ENCODE measurements around the gene RASA1. TPM values are rescaled to one million over a fixed set of nuclear protein-coding genes. Genes with fewer than 3 reads are reported as not detected.

RASA1 gene
- total and polyA plus RNA-seq, 2 donors = 21.8 to 29.6 TPM

DNA sequence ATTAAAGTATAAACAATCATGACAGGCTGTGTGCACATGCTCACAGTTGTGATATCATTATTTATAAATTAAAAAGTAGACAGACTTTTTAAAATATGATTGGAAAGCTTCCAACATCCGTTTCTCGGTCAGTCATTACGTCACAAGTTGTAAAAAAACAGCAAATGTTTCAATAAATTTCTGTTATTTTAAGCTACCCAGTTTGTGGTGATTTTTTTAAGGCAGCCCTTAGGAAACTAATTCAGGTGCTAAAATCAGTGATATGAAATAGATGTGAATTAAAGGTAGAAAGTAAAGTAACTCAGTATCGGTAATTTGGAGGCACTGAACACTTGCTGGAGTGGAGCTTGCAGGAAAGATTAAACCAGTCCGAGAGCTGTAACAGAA, 143.9 kb downstream of the RASA1 start:
- peaks cover 5 to 40% of the 10 kb centered on the region in 2 donors for H3K36me3 ChIP-seq (ENCODE audit: control insufficient read depth in 2 of 2, insufficient read depth in 2 of 2, low read length in 1 of 2)
- H3K27ac ChIP-seq (ENCODE audit: low read depth in 1 of 2, low read length in 1 of 2) = peak overlapping the region; percentile 2 to 97
- peaks cover 0 to 4% of the 10 kb centered on the region in 2 donors for H3K4me1 ChIP-seq (ENCODE audit: control insufficient read depth in 2 of 2, insufficient read depth in 2 of 2, low read length in 2 of 2)
- no peaks in the 10 kb centered on the region for H3K9me3 ChIP-seq (ENCODE audit: control insufficient read depth in 2 of 2, insufficient read depth in 1 of 2, low read length in 1 of 2)
- H3K4me3 ChIP-seq (ENCODE audit: low read length in 2 of 2) = peak overlapping the region; percentile 82 to 92
- no peak for DNase-seq (ENCODE audit: low read depth in 6 of 9, low spot score in 9 of 9)
- H3K27me3 ChIP-seq (ENCODE audit: control insufficient read depth in 2 of 2, insufficient read depth in 1 of 2, low read length in 1 of 2) = no peaks in the 10 kb centered on the region
- 17% methylated on average over 5 of the region's 5 CpGs for WGBS

DNA sequence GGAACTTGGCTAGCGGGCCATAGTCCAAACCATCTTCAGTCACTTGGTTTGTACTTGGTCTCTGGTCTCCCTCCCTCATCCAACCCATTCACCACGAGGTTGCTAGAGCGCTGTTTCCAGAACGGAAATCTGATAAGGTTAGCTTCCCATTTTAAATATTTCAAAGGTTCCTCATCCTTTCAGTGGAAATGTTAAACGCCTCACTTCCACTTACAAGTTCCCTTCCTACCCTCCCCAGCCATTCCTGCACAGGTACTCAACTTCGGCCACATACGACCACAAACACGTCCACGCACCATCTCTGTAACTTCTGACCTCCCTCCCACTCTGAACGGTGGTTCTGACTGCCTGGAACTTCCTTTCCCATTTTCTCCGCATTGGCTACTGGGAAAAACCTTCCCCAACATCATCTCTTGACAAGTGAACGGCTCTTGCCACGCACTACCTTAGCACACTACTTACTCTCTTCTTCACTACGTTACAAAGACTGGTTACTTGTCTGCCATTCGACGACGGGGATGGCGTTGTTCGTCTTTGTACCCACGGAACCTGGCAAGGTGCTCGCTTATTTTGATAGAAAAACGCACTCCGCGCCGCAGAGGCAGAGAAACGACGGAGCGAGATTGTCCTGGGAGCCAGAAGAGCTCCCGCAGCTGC, 144.4 kb downstream of the RASA1 start:
- peak overlapping the region; percentile 90 to 97 for H3K27ac ChIP-seq (ENCODE audit: low read depth in 1 of 2, low read length in 1 of 2)

DNA sequence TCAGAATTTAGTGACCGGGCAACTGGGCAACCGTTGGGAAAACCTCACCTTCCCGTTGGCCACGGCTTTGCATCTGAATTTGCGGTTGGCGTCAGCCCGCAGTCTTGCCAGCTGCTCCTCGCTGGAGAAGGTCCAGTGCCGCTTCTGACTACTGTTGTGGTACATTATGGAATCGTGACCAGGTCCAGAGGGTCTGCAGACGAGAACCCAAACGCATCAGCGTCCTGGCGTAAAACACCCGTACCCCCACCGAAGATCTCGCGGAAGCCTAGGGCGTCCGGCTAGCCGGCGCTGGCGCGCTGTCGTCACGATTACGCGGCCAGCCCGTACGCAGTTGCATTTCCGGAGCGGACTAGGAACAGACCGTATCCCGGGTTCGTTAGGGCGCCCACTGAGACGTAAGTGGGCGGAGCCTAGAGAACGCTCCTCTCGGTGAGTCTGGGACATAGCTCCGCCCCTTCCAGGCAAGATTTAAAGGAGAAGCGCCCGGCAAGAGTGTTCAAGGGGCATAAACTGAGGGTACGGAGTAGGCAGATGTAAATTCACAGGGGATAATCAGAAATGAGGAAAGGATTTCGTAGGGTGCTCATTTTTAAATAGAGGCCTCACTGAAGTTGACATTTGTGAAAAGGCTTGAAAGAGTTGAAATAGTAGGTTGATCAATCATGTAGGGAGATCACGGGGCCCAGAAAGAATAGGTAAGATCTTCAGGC, 145.1 kb downstream of the RASA1 start, which contains the start of gene CCNH:
CCNH (minus strand) TSS at position 301 of the 713 bp plus-strand sequence; CDS start at position 165, 136 bp downstream.
- Histone ChIP-seq H3K4me3 (ENCODE audit: low read length in 2 of 2) (peak within 1 kb of the TSS; percentile 82 to 92), H3K36me3 (ENCODE audit: control insufficient read depth in 2 of 2, insufficient read depth in 2 of 2, low read length in 1 of 2) (peaks cover 0 to 29% of the 10 kb centered on the region in 2 donors), H3K27me3 (ENCODE audit: control insufficient read depth in 2 of 2, insufficient read depth in 1 of 2, low read length in 1 of 2) (no peaks in the 10 kb centered on the region), H3K9me3 (ENCODE audit: control insufficient read depth in 2 of 2, insufficient read depth in 1 of 2, low read length in 1 of 2) (no peaks in the 10 kb centered on the region), H3K27ac (ENCODE audit: low read depth in 1 of 2, low read length in 1 of 2) (peak within 1 kb of the TSS; percentile 90 to 97), H3K4me1 (ENCODE audit: control insufficient read depth in 2 of 2, insufficient read depth in 2 of 2, low read length in 2 of 2) (peaks cover 0 to 4% of the 10 kb centered on the region in 2 donors)
- peak; percentile 94 to 99 (median 98) for DNase-seq (ENCODE audit: low read depth in 6 of 9, low spot score in 9 of 9)
- WGBS = 2% methylated on average over 46 of the region's 46 CpGs

More for the DNA sequence above, 144.4 kb downstream of the RASA1 start:
- Histone ChIP-seq H3K36me3 (ENCODE audit: control insufficient read depth in 2 of 2, insufficient read depth in 2 of 2, low read length in 1 of 2) (peaks cover 0 to 35% of the 10 kb centered on the region in 2 donors), H3K4me3 (ENCODE audit: low read length in 2 of 2) (peak overlapping the region; percentile 82 to 92), H3K9me3 (ENCODE audit: control insufficient read depth in 2 of 2, insufficient read depth in 1 of 2, low read length in 1 of 2) (no peaks in the 10 kb centered on the region), H3K27me3 (ENCODE audit: control insufficient read depth in 2 of 2, insufficient read depth in 1 of 2, low read length in 1 of 2) (no peaks in the 10 kb centered on the region), H3K4me1 (ENCODE audit: control insufficient read depth in 2 of 2, insufficient read depth in 2 of 2, low read length in 2 of 2) (peaks cover 0 to 4% of the 10 kb centered on the region in 2 donors)
- peak in 8 of 9 donors; percentile 18 to 75 (median 46) for DNase-seq (ENCODE audit: low read depth in 6 of 9, low spot score in 9 of 9)
- under 1% methylated on average over 29 of the region's 29 CpGs for WGBS

DNA sequence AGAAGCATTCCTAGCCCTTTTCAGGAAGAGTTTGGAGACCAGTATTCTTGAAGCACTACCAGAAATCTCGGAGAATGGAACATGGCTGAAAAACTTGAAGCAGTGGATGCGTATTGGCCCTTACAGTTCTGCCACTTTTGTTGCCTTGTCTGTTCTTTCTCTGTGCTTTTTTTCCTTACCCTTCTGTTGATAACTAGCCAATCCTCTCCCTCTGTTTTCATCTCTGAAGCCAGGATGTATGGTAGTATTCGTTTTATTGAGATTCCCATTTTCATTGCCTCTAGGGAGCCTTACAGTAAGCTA, 145.6 kb downstream of the RASA1 start:
- Histone ChIP-seq H3K36me3 (ENCODE audit: control insufficient read depth in 2 of 2, insufficient read depth in 2 of 2, low read length in 1 of 2) (peaks cover 0 to 23% of the 10 kb centered on the region in 2 donors), H3K4me1 (ENCODE audit: control insufficient read depth in 2 of 2, insufficient read depth in 2 of 2, low read length in 2 of 2) (peaks cover 0 to 4% of the 10 kb centered on the region in 2 donors), H3K9me3 (ENCODE audit: control insufficient read depth in 2 of 2, insufficient read depth in 1 of 2, low read length in 1 of 2) (no peaks in the 10 kb centered on the region), H3K27me3 (ENCODE audit: control insufficient read depth in 2 of 2, insufficient read depth in 1 of 2, low read length in 1 of 2) (no peaks in the 10 kb centered on the region), H3K4me3 (ENCODE audit: low read length in 2 of 2) (peak overlapping the region; percentile 82 to 92), H3K27ac (ENCODE audit: low read depth in 1 of 2, low read length in 1 of 2) (peak overlapping the region; percentile 54 to 90)
- 71% methylated on average over 3 of the region's 3 CpGs for WGBS
- DNase-seq (ENCODE audit: low read depth in 6 of 9, low spot score in 9 of 9) = peak in 1 of 9 donors; percentile 6

DNA sequence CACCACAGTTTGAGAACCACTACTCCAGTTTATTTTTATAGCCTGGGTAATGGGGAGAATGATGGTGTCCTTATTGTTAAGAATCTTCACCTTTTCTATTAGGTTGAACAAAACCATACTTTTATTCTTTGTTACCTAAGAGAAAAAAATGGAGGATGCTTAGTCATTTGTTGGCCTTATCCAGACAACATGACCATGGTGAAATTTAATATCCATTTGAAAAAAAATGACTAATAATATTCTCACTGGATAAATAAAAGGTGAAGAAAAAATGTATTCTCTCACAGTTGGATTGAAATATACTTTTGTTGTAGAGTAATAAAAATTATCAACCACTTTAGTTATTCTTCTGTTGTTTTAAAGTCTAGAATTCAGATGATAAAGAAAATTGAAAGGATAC, 150.8 kb downstream of the RASA1 start:
- Histone ChIP-seq H3K4me1 (ENCODE audit: control insufficient read depth in 2 of 2, insufficient read depth in 2 of 2, low read length in 2 of 2) (no peaks in the 10 kb centered on the region), H3K4me3 (ENCODE audit: low read length in 2 of 2) (no peak overlapping the region)

DNA sequence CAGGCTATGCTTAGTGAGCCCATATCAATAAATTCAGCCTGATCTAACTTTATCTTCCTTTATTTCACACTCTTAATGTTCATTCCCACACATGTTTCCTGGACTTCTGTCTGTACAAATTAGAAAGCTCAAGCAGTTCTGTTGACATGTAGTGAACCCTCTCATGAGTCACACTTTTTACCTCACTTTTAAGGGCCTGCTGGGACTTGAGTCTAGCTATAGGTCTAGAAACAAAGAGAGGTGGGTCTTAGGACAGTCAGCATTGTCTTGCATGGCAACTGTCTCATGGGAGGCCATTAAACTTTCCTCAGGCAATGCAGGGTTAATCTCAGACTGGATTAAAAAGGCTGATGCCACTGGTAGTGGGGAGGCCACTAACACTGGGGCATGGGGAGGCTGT, 153.6 kb downstream of the RASA1 start:
- no peaks in the 10 kb centered on the region for H3K36me3 ChIP-seq (ENCODE audit: control insufficient read depth in 2 of 2, insufficient read depth in 2 of 2, low read length in 1 of 2)
- H3K27me3 ChIP-seq (ENCODE audit: control insufficient read depth in 2 of 2, insufficient read depth in 1 of 2, low read length in 1 of 2) = no peaks in the 10 kb centered on the region
- no peaks in the 10 kb centered on the region for H3K9me3 ChIP-seq (ENCODE audit: control insufficient read depth in 2 of 2, insufficient read depth in 1 of 2, low read length in 1 of 2)
- H3K4me1 ChIP-seq (ENCODE audit: control insufficient read depth in 2 of 2, insufficient read depth in 2 of 2, low read length in 2 of 2) = no peaks in the 10 kb centered on the region
- H3K4me3 ChIP-seq (ENCODE audit: low read length in 2 of 2) = no peak overlapping the region
- no peak for DNase-seq (ENCODE audit: low read depth in 6 of 9, low spot score in 9 of 9)
- no peak overlapping the region for H3K27ac ChIP-seq (ENCODE audit: low read depth in 1 of 2, low read length in 1 of 2)

More for the DNA sequence above, 150.8 kb downstream of the RASA1 start:
- no peaks in the 10 kb centered on the region for H3K9me3 ChIP-seq (ENCODE audit: control insufficient read depth in 2 of 2, insufficient read depth in 1 of 2, low read length in 1 of 2)
- H3K27me3 ChIP-seq (ENCODE audit: control insufficient read depth in 2 of 2, insufficient read depth in 1 of 2, low read length in 1 of 2) = no peaks in the 10 kb centered on the region
- no peaks in the 10 kb centered on the region for H3K36me3 ChIP-seq (ENCODE audit: control insufficient read depth in 2 of 2, insufficient read depth in 2 of 2, low read length in 1 of 2)
- no peak for DNase-seq (ENCODE audit: low read depth in 6 of 9, low spot score in 9 of 9)
- no peak overlapping the region for H3K27ac ChIP-seq (ENCODE audit: low read depth in 1 of 2, low read length in 1 of 2)

DNA sequence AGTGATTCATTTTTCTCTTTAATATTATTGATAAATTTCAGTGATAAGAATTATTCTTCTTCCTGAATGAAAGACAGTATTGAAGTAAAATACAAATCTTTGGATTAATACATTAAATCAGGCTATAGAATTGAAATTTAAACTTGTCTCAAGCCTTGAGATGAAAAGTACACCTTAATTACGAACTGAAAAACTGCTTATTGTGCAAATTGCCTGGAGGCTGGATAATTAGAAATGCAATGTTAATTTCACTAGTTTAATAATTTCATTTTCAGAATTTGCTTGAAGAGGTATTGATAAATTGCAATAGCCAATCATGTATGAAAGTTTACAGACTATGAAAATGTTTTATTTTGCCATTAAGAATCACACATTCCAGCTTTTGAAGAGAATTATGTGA, 156.1 kb downstream of the RASA1 start:
- no peak for DNase-seq (ENCODE audit: low read depth in 6 of 9, low spot score in 9 of 9)
- WGBS = 94% methylated on average over 1 of the region's 1 CpG
- Histone ChIP-seq H3K9me3 (ENCODE audit: control insufficient read depth in 2 of 2, insufficient read depth in 1 of 2, low read length in 1 of 2) (no peaks in the 10 kb centered on the region), H3K27ac (ENCODE audit: low read depth in 1 of 2, low read length in 1 of 2) (no peak overlapping the region), H3K36me3 (ENCODE audit: control insufficient read depth in 2 of 2, insufficient read depth in 2 of 2, low read length in 1 of 2) (no peaks in the 10 kb centered on the region), H3K27me3 (ENCODE audit: control insufficient read depth in 2 of 2, insufficient read depth in 1 of 2, low read length in 1 of 2) (no peaks in the 10 kb centered on the region), H3K4me1 (ENCODE audit: control insufficient read depth in 2 of 2, insufficient read depth in 2 of 2, low read length in 2 of 2) (no peaks in the 10 kb centered on the region), H3K4me3 (ENCODE audit: low read length in 2 of 2) (no peak overlapping the region)

DNA sequence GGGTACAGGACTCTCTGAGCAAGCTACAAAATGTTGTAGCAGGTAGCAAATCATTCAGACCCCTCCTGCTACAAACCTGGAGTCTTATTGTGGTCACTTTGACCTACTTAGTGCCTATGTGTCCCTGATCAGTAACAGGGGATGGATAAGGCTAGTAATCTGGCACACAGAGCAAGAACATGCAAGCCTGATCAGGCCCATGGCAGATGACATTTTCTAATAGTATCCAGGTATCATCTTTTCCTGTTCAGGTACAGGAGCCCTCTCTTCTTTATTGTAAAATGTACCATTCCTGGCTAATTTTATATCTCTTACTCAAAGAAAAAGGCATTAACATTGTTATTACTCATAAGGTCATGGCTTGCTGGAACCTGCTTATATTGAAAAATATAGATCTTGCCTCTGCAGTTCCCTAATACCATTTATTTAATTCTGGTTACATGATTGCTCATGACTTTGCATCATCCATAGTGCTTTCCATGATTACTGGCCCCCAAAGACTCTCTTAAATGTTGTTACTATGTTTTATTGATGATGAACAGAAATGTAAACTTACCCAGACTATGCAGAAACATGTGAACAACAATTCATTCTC, 163.3 kb downstream of the RASA1 start:
- Histone ChIP-seq H3K27ac (ENCODE audit: low read depth in 1 of 2, low read length in 1 of 2) (no peak overlapping the region), H3K4me3 (ENCODE audit: low read length in 2 of 2) (no peak overlapping the region), H3K36me3 (ENCODE audit: control insufficient read depth in 2 of 2, insufficient read depth in 2 of 2, low read length in 1 of 2) (no peaks in the 10 kb centered on the region), H3K4me1 (ENCODE audit: control insufficient read depth in 2 of 2, insufficient read depth in 2 of 2, low read length in 2 of 2) (no peaks in the 10 kb centered on the region), H3K9me3 (ENCODE audit: control insufficient read depth in 2 of 2, insufficient read depth in 1 of 2, low read length in 1 of 2) (no peaks in the 10 kb centered on the region), H3K27me3 (ENCODE audit: control insufficient read depth in 2 of 2, insufficient read depth in 1 of 2, low read length in 1 of 2) (no peaks in the 10 kb centered on the region)
- no peak for DNase-seq (ENCODE audit: low read depth in 6 of 9, low spot score in 9 of 9)

DNA sequence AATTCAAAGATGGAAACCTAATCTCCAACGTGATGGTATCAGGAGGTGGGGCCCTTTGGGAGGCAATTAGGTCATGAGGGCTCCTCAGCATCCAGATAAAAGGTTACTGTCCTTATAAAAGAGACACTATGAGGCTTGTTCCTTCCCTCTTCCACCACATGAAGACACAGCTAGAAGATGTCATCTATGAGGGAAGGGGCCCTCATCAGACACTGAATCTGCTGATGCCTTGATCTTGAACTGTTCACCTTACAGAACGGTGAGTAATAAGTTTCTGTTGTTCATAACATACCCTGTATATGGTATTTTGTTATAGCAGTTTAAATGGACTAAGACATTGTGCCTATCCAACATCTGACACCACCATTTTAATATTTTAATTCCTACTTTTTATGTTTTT, 164.8 kb downstream of the RASA1 start:
- no peaks in the 10 kb centered on the region for H3K9me3 ChIP-seq (ENCODE audit: control insufficient read depth in 2 of 2, insufficient read depth in 1 of 2, low read length in 1 of 2)
- no peak for DNase-seq (ENCODE audit: low read depth in 6 of 9, low spot score in 9 of 9)
- H3K36me3 ChIP-seq (ENCODE audit: control insufficient read depth in 2 of 2, insufficient read depth in 2 of 2, low read length in 1 of 2) = no peaks in the 10 kb centered on the region
- no peak overlapping the region for H3K4me3 ChIP-seq (ENCODE audit: low read length in 2 of 2)
- H3K27ac ChIP-seq (ENCODE audit: low read depth in 1 of 2, low read length in 1 of 2) = no peak overlapping the region
- WGBS = 76% methylated on average over 2 of the region's 2 CpGs
- H3K4me1 ChIP-seq (ENCODE audit: control insufficient read depth in 2 of 2, insufficient read depth in 2 of 2, low read length in 2 of 2) = no peaks in the 10 kb centered on the region
- H3K27me3 ChIP-seq (ENCODE audit: control insufficient read depth in 2 of 2, insufficient read depth in 1 of 2, low read length in 1 of 2) = no peaks in the 10 kb centered on the region

All from thymus (tissue), 11 donors.